Measurements from ENCODE around the gene HOXD13. TPM values are rescaled to one million over a fixed set of nuclear protein-coding genes. Genes with fewer than 3 reads are reported as not detected.

Gene HOXD13
- total and polyA plus RNA-seq, 2 of the 8 experiments (the other 6 are each of a cell fraction or from before 2014, with no cell fraction given) = not detected

DNA sequence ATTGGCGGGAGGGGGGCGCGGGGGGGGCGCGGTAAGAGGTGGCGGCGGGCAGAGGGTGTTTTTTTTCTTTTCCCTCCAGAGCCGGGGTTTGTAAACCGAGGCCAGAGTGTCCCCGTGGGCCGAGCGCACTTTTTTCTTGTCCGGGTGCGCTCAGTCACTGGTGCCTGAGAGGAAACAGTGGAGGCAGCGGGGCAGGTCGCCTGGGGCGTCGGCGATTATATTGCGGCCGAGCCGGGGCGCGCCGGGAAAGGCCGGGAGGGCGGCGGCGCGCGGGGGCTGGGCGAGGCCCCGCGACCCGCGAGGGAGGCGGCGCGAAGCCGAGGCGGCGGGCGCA lies 37.3 kb downstream of the HOXD13 start (continued):
- no peak for TF ChIP-seq BRCA1 (IDR thresholded peaks at IDR 0.05; ENCODE audit: low read depth, low read length)

Measured in H1 (cell line).